CD14-positive monocyte (primary cell): ENCODE results near the gene AIG1. TPM values are rescaled to one million over a fixed set of nuclear protein-coding genes. Genes with fewer than 3 reads are reported as not detected.

Experiments
- DNase-seq, 3 donors: peaks; one replicate each; pipeline ENCODE4 v3.0.0-alpha.2; 2011 to 2022
- H2AFZ ChIP-seq: 2 replicates; pipeline ENCODE4 v1.6.0; 2012; ENCODE audit warnings: mild to moderate bottlenecking, low read depth, low read length, inconsistent platforms; ENCODE audit not compliant: insufficient read depth, poor library complexity, severe bottlenecking
- H3K27ac ChIP-seq, 2 donors: 1 replicate in 1 of 2; 2 replicates in 1 of 2; pipeline ENCODE4 v1.5.1; 2012 to 2013; ENCODE audit warnings: low read length in 2 of 2, control low read depth in 1 of 2, inconsistent platforms in 1 of 2, low read depth in 1 of 2, mild to moderate bottlenecking in 1 of 2
- H3K27me3 ChIP-seq, 2 donors: one replicate each; pipeline versions ENCODE4 v1.6.0 to v1.6.1; 2011 to 2013; ENCODE audit warnings: low read length in 2 of 2; ENCODE audit not compliant: control insufficient read depth in 2 of 2, insufficient read depth in 2 of 2
- H3K36me3 ChIP-seq, 2 donors: replicated peaks in 1 of 2; 1 replicate in 1 of 2; 2 replicates in 1 of 2; pipeline versions ENCODE4 v1.5.1 to v1.6.1; 2012 to 2013; ENCODE audit warnings: low read length in 2 of 2, control low read depth in 1 of 2, inconsistent platforms in 1 of 2, mild to moderate bottlenecking in 1 of 2; ENCODE audit not compliant: insufficient read depth in 2 of 2, control insufficient read depth in 1 of 2
- H3K4me1 ChIP-seq, 2 donors: 1 replicate in 1 of 2; 2 replicates in 1 of 2; pipeline versions ENCODE4 v1.5.1 to v1.6.1; 2012 to 2013; ENCODE audit warnings: low read length in 2 of 2, control low read depth in 1 of 2, inconsistent platforms in 1 of 2, mild to moderate bottlenecking in 1 of 2, moderate library complexity in 1 of 2; ENCODE audit not compliant: insufficient read depth in 2 of 2, control insufficient read depth in 1 of 2
- H3K4me2 ChIP-seq: replicated peaks from 2 replicates; pipeline ENCODE3; 2012; ENCODE audit warnings: low read length, moderate library complexity, mild to moderate bottlenecking; ENCODE audit not compliant: poor library complexity, severe bottlenecking; ENCODE audit errors: extremely low read depth
- H3K4me3 ChIP-seq, 3 experiments: fragments of 200-600 bp in 1 of 3; sonication (generic) in 1 of 3; replicated peaks in 1 of 3; 1 replicate in 2 of 3; 2 replicates in 1 of 3; pipeline ENCODE4 v1.5.1; 2011 to 2013; ENCODE audit warnings: low read length in 3 of 3, mild to moderate bottlenecking in 3 of 3, control low read depth in 2 of 3, low read depth in 2 of 3, inconsistent platforms in 1 of 3, moderate library complexity in 1 of 3
- H3K79me2 ChIP-seq: 2 replicates; pipeline ENCODE4 v1.6.0; 2012; ENCODE audit warnings: mild to moderate bottlenecking, control low read depth, inconsistent platforms, low read length, moderate library complexity; ENCODE audit not compliant: insufficient read depth
- H3K9ac ChIP-seq: 2 replicates; pipeline ENCODE4 v1.6.0; 2017; ENCODE audit warnings: low read length, mild to moderate bottlenecking; ENCODE audit not compliant: insufficient read depth, poor library complexity, severe bottlenecking
- H3K9me3 ChIP-seq, 2 donors: replicated peaks in 1 of 2; 1 replicate in 1 of 2; 2 replicates in 1 of 2; pipeline versions ENCODE4 v1.5.1 to v1.6.1; 2012 to 2013; ENCODE audit warnings: low read length in 2 of 2, control low read depth in 1 of 2; ENCODE audit not compliant: control insufficient read depth in 1 of 2, insufficient read depth in 1 of 2
- H4K20me1 ChIP-seq: 2 replicates; pipeline ENCODE4 v1.6.0; 2012; ENCODE audit warnings: mild to moderate bottlenecking, low read length, control low read depth, moderate library complexity; ENCODE audit not compliant: insufficient read depth
- H3K27ac Mint-ChIP-seq, 7 donors: one replicate each; pipeline ENCODE4 v1.8.0; 2020; ENCODE audit warnings: mild to moderate bottlenecking in 7 of 7, mixed read lengths in 7 of 7, moderate library complexity in 6 of 7, inconsistent platforms in 2 of 7
- H3K27me3 Mint-ChIP-seq, 3 donors: one replicate each; pipeline ENCODE4 v1.8.0; 2021 to 2022; ENCODE audit warnings: low read depth in 3 of 3, mild to moderate bottlenecking in 3 of 3, mixed read lengths in 3 of 3, moderate library complexity in 3 of 3, inconsistent platforms in 1 of 3
- H3K36me3 Mint-ChIP-seq, 2 donors: one replicate each; pipeline ENCODE4 v1.8.0; 2020; ENCODE audit warnings: mixed read lengths in 2 of 2, inconsistent platforms in 1 of 2, mild to moderate bottlenecking in 1 of 2
- H3K4me1 Mint-ChIP-seq: one replicate; pipeline ENCODE4 v1.8.0; 2020; ENCODE audit warnings: mild to moderate bottlenecking, mixed read lengths
- H3K4me3 Mint-ChIP-seq, 2 donors: one replicate each; pipeline ENCODE4 v1.8.0; 2020; ENCODE audit warnings: mild to moderate bottlenecking in 2 of 2, mixed read lengths in 2 of 2, moderate library complexity in 1 of 2
- H3K9me3 Mint-ChIP-seq, 7 donors: one replicate each; pipeline ENCODE4 v1.8.0; 2020 to 2022; ENCODE audit warnings: mixed read lengths in 7 of 7, mild to moderate bottlenecking in 6 of 7, moderate library complexity in 6 of 7, inconsistent platforms in 2 of 7
- WGBS: methylation state at CpG from one replicate; pipeline ENCODE4 v1.1.5; 2013; ENCODE audit warnings: missing lambda C conversion rate; ENCODE audit not compliant: insufficient coverage; 5-methylcytosine and 5-hydroxymethylcytosine counted together
- intact Hi-C, 2 donors: fragments of 100-400 bp; cut with micrococcal nuclease; formaldehyde crosslinking; loops; one replicate each; pipeline versions ENCODE4 v1.15.0 to v1.15.1; 2023
- polyA plus RNA-seq, 3 donors: library from polyadenylated mRNA; depleted of rRNA in 1 of 3; unstranded in 2 of 3; stranded (reverse) in 1 of 3; fragments of 300-500 nt in 2 of 3; fragments of >200 nt in 1 of 3; fragmentation: Illumina TruSeq in 2 of 3; gene quantifications; 1 replicate in 2 of 3; 2 replicates in 1 of 3; pipeline ENCODE4 v1.2.3, GENCODE V29; 2012 to 2021
- TF ChIP-seq, protein P1 (sequence below): fragments of 200-600 bp; IDR thresholded peaks from one replicate; pipeline ENCODE4 v1.8.0; 2022; ENCODE audit warnings: antibody characterized with exemption, mild to moderate bottlenecking

The AIG1 gene
- polyA plus RNA-seq, 3 donors: 6.7 to 7.6 (median 6.8) TPM

- TF ChIP-seq, protein P1, sequence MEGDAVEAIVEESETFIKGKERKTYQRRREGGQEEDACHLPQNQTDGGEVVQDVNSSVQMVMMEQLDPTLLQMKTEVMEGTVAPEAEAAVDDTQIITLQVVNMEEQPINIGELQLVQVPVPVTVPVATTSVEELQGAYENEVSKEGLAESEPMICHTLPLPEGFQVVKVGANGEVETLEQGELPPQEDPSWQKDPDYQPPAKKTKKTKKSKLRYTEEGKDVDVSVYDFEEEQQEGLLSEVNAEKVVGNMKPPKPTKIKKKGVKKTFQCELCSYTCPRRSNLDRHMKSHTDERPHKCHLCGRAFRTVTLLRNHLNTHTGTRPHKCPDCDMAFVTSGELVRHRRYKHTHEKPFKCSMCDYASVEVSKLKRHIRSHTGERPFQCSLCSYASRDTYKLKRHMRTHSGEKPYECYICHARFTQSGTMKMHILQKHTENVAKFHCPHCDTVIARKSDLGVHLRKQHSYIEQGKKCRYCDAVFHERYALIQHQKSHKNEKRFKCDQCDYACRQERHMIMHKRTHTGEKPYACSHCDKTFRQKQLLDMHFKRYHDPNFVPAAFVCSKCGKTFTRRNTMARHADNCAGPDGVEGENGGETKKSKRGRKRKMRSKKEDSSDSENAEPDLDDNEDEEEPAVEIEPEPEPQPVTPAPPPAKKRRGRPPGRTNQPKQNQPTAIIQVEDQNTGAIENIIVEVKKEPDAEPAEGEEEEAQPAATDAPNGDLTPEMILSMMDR: no peak
- H3K4me2 ChIP-seq: peak overlapping the region; percentile 63
- no peaks in the 10 kb centered on the region for H3K36me3 ChIP-seq
- no peaks in the 10 kb centered on the region for H3K79me2 ChIP-seq
- peak overlapping the region in 1 of 2 donors; percentile 75 for H3K27ac ChIP-seq
- no peak overlapping the region for H2AFZ ChIP-seq
- no peaks in the 10 kb centered on the region for H3K9me3 ChIP-seq
- Mint-ChIP-seq H3K4me1 (no peaks in the 10 kb centered on the region), H3K27me3 (peaks cover 0 to 2% (median 0%) of the 10 kb centered on the region in 3 donors), H3K36me3 (no peaks in the 10 kb centered on the region), H3K27ac (no peak overlapping the region), H3K9me3 (no peaks in the 10 kb centered on the region), H3K4me3 (no peak overlapping the region)
- no peaks in the 10 kb centered on the region for H3K27me3 ChIP-seq
- intact Hi-C loops: no loop called here
- H3K9ac ChIP-seq: no peak overlapping the region
- no peaks in the 10 kb centered on the region for H4K20me1 ChIP-seq
- no peak for DNase-seq
- WGBS: 99% methylated on average over 5 of the region's 6 CpGs
- H3K4me3 ChIP-seq: peak overlapping the region in 1 of 3 experiments; percentile 64
- peaks cover 19 to 21% of the 10 kb centered on the region in 2 donors for H3K4me1 ChIP-seq
These were observed 36.6 kb downstream of the AIG1 start for GRCh38 chr6:143097224-143097795.

GRCh38 chr6:143098054-143098671, 37.5 kb downstream of the AIG1 start:
- Histone ChIP-seq H3K36me3 (no peaks in the 10 kb centered on the region), H3K4me1 (peaks cover 19 to 21% of the 10 kb centered on the region in 2 donors), H2AFZ (no peak overlapping the region), H3K79me2 (no peaks in the 10 kb centered on the region), H3K4me2 (peak overlapping the region; percentile 63), H4K20me1 (no peaks in the 10 kb centered on the region), H3K27me3 (no peaks in the 10 kb centered on the region), H3K4me3 (peak overlapping the region; percentile 22 to 64 (median 37)), H3K27ac (peak overlapping the region in 1 of 2 donors; percentile 75), H3K9me3 (no peaks in the 10 kb centered on the region), H3K9ac (no peak overlapping the region)
- Mint-ChIP-seq H3K36me3 (no peaks in the 10 kb centered on the region), H3K27ac (no peak overlapping the region), H3K4me3 (no peak overlapping the region), H3K27me3 (peaks cover 0 to 2% (median 0%) of the 10 kb centered on the region in 3 donors), H3K4me1 (no peaks in the 10 kb centered on the region), H3K9me3 (no peaks in the 10 kb centered on the region)
- intact Hi-C loops: no loop called here
- WGBS: 60% methylated on average over 1 of the region's 2 CpGs
- TF ChIP-seq, protein P1: no peak
- peak; percentile 68 to 74 (median 68) for DNase-seq
